ENCODE measurements around the gene NFIA.
"Not testable (repeated sequence)": the region's sequence is repeated elsewhere in the genome, so short reads cannot be mapped to it uniquely, and the experiment has no call there.

NFIA gene

DNA sequence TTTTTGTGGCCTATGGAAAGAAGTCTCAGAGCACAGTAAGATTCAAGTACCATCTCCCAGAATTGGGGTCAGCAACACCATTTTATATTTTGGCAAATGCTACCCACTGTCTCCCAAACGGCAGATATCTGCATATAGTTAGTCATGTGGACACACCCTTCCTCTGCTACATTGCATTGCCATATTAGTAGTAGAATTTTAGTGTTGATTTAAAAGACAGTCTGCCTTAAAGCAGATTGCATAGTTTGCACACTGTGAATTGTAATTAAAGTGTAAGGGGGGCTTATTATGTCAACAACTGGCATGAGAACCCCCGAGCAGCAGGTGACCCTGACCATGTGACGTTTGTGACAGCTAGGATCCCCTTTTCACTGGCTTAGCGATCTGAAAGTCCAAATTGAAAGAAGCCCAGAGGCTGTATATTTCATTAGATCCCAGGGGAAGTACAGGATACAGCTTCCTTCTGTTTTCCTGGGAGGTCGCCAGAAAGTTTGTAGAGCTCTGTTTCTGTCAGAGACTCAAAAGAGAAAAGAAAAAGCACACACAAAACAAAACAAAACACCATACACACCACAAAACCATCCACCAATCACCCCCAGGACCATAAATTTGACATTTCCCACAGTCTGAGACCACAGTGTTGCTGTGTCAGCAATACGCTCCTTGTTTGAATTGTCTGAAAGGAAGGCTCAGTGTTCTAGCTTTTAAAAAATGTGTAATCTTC lies 172.4 kb downstream of the NFIA start:
- no peak for DNase-seq

DNA sequence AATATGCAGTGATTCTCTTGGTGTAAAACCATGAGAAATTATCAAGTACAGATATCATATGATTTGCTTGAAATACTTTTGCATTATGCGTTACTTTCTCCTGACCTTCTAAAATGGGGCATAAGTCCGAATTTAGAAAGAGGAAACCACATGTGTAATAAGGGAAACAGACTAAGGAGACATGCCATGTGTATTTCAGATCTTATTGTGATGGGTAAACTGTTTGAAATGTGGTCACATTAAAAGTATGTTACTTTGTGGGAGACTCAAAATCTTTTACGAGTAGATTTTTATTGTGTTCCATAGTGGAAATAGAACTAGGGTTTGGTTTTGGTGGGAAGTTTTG lies 173.0 kb downstream of the NFIA start:
- DNase-seq: no peak

DNA sequence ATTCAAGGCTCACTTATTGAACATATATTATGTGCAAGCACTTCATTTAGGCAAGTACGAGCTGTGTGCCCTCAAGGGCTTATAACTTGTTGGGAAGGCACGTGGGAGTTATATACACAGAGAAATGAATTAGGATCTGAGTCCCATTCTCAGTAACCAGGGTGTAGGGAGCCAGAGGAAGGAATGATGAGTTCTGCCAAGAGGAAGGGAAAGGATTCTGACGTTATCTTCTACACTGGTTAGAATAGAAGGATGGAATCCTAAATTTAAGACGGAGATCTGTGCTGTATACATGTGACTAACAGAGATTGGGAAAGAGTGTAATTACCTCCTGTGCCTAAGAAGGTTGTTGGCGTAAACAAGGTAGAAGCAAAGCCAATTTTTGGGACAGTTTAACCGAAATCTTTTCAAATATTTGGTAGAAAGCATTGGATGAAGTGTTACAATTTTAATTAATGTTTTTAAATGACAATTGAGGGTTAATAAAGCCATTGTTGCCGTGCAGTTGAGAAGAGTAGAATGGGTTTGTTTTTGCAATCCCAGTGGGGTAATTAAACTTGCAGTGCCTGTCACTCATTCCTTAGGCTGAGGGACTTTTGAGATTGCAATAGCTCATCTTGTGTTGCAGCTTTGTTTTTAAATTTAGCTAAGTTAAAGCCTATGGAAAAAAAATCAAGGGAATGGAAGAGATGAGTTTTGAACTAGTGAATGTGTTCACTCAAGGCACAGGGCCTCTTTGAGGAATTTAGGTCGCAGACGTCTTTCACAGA lies 177.2 kb downstream of the NFIA start:
- no peak for DNase-seq

DNA sequence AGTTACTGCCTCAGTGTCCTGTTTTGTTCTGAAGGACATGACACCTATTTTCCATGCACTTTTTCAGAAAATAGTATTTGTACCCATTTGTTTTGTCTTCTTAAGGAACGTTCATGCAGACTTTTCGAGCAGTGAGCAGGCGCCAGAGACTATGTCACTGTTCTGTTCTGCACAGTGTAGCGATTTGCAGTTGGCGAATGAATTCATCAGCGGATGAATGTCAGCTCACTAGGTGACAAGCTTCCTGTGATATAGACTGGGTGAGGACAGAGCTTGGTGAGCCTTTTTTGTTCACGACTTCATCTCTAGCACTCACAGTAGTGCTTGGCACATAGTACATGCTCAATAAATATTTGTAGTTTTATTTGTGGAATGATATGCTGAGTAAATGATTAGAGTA lies 177.8 kb downstream of the NFIA start:
- DNase-seq: no peak

DNA sequence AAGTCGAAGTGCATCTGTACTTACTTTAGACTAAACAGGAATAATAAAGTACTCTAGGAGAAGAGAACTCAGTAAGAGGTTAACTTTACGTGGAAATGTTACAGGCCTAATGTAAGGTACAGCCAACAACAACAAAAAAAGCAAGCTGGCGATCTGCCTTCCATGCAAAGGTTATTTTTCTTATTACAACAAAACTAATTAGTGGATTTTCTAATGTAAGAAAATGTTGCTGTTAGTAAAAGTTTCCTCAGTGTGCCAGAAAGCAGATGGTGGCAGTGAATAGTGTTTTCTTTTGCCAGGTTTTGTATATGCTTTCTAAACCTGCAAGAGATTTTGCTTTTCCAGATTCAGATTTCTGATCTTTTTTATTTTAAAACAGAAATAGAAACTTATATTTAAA lies 179.2 kb downstream of the NFIA start:
- DNase-seq: no peak

DNA sequence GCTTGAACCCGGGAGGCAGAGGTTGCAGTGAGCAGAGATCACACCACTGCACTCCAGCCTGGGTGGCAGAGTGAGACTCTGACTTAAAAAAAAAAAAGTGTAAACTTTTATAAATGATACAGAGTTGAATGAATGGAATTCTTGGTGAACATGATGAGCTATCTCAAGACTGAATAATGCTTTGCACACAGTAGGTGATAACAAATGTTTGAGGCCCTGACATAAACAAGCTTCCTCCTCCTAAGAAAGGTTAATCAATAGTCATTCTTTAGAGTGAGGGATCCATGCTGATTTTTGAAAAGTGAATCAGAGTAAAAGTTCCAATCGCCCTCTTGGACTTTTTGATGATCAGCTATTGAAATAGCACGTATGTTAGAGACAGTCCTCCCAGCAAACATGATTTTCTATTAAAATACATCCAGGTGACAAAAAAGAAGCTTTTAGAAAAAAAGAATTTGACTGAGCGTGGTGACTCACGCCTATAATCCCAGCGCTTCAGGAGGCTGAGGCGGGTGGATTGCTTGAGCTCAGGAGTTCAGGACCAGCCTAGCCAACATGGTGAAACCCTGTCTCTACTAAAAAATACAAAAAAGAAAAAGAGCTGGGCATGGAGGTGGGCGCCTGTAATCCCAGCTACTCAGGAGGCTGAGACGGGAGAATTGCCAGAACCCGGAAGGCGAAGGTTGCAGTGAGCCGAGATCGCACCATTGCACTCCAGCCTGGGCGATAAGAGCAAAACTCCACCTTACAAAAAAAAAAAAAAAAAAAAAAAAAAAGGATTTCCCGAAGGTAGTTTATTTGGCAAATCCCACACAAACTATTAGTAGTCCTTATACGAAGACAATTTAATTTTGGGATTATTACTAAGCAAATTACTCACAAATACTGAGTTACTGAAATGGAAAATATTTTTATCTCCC lies 181.8 kb downstream of the NFIA start:
- DNase-seq: no peak

DNA sequence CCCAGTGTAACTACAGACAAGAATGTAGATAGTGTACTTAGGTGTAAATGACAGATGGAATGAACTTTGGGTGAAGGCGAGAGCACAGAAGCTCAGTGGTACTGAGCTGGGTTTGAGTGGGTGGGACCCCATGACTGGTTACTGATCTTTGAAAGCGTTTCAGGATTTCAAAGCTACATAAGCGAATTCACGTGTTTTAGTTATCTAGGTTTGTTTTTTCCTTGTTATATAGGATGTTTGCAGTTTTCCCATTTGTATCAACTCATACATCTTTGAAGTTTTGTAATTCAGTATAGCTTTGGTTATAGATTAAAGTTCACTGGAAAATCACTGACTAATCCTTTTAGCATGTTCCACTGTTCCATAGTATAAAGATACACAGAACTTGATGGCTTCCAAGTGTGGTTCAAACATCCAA lies 182.5 kb downstream of the NFIA start:
- no peak for DNase-seq

DNA sequence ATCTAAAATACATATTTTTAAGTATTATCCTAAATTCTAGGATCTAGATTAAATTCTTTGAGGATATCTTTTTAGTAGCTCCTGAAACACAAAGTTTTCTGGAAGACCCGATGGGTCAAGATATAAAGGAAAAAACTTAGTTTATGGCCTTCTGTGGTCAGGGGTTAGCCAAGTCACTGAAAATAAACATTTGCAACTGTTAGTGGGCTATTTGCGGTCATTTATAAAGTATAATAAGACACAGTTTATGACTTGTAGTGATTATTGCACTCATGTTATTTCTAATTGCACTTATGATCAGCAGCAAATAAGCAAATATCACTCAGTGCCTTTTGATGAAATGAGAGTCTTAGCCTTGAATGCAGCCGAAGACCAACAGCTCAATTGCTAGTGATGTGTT lies 183.3 kb downstream of the NFIA start:
- no peak for DNase-seq

DNA sequence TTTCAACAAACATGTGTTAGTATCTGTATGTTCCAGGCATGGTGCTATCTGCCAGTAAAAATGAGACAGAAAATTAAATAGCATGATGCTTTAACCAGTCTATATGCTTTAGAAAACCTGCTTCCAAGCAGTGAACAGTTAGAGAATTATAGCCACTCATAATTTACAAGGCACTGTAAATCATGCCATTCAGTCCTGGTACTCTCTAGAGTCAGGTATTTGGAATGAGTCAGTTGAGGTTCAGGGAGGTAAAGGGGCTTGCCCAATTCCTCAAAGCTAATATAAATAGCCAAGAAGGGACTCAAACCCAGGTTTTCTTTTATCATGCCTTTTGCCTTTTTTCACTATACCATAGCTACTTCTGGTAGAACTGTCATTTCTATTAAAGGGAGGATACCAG lies 184.4 kb downstream of the NFIA start:
- DNase-seq: no peak

DNA sequence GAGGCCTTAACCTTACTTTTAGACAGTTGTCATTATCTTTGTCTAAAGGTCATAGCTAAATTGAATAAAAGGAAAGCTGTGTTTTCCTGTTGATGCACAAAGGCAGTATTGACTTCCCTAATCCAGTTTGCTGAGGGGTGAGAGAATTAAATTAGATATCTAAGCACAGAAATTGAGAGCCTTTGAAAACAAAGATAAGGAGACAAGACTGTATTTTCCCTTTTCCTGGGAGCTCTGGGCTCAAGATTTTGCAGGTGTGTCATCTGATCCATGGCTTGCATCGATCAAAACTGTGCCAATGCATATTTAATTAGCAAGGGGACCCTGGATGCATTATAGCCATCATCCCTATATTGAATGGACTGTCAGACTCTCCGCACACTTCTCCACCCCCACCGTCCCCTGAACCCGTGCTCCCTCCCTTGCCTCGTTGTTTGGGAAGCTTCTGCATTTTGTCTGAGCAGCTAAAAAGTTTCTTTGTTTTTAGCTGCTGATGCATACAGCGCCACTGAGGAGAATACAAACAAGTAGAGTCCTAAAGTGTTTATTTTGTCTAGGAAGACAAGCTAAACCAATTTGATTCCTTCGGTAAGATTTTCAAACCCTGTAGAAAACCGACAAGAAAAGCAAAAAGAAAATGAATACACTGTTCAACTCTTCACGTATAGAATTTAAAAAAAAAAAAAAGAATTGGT lies 186.3 kb downstream of the NFIA start:
- DNase-seq: no peak

DNA sequence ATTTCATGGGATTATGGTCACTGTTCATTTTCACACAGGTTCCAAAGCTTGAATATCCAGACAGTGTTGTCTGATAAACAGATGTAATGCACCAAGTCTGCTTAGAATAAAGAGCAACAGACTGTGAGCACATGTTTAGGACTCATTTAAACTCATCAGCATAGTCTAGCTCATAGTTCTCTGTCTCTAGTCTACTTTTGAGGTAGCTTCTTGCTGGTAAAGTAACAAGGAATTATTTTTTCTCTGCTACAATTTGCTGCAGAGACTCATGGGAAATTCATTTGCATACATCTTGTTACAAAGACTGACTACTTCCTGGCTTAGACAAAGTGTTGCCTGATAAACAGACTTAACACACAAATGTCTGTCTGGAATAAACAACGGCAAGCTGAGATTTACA lies 187.2 kb downstream of the NFIA start:
- no peak for DNase-seq

DNA sequence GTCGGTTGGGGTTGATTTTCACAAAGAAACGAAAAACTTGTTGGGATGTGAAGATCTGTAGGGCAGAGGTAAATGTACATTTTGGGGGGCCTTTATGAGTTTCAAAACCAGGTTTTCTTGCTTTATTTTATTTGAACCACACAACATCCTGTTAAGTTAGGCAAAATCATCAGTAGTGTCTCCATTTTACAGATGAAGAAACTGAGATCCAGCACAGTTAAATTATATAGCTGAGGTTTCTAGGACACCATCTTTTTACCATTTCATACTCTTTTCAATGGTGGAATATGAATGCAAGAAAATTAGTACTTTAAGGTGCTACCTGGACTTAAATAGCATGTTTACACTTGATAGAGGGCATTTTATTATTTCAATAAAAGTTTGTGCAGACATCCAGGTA lies 187.7 kb downstream of the NFIA start:
- DNase-seq: no peak

DNA sequence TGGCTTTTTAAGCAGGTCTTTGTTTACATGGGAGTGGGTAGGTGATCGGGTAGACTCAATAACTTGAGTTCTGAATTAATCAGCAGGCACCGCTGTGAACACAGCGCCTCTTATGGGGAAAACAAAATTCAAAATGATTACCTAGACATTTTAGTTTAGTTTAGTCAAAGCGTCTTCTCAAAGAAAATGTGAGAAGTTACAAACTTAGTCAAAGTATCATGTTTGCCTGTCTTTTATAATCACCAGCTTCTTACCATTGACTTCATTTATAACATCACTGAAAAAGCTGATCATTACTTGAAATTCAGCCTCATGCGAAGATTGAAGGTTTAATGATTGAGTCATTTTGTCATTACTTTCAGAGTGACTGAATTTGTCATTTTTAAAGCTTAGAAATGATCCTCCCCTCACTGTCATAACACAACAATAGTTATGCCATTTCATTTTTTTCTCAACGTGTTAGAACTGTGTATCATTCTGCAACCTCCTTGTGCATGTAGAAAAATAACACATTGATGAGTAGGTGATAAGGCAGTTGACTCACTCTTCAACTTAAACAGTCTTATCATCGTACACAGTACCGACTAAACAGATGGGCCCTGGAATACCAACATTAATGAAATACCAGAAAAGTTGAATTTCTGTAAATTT lies 188.5 kb downstream of the NFIA start:
- DNase-seq: no peak

DNA sequence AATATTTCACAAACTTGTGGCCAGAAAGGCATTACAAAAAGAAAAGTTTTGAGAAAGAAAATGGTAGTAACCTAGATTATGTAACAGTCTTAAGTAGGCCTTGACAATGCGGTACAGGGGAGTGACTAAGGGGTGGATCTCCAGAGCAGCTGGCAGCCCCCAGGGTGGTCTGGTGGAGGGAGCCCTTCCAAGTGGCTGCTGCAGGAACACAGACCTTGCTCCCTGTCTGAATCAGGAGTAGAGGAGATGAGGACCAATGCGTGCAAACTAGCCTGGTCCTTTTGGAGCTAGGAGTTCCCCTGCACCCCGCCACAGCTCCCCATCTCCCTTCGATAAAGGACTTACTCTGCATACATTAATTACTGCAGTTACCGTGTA lies 189.0 kb downstream of the NFIA start:
- DNase-seq: no peak

DNA sequence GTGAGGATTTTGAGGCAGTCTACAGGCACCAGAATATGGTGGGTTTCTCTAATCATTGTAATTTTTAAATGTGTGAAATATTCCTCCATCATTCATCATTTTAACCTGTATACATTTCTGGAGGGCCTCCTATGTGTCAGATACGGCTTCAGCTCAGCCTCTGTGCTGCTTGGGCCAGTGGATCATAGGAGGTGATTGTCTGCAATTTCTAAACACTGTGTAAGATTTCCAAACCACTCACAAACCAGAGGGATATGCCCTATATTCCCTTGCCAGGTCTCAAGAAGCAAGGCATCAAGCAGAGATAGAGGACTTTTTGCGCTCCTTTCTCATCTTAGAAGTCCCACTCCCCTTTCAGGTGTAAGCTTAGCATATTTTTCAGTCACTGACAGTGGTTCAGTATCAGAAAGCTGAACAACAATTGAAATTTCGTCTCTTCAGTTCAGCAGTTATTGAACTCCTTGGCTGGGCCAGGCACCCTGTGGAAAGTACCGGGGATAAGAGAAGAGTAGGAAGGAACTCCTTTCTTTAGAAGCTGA lies 190.9 kb downstream of the NFIA start:
- DNase-seq: no peak

DNA sequence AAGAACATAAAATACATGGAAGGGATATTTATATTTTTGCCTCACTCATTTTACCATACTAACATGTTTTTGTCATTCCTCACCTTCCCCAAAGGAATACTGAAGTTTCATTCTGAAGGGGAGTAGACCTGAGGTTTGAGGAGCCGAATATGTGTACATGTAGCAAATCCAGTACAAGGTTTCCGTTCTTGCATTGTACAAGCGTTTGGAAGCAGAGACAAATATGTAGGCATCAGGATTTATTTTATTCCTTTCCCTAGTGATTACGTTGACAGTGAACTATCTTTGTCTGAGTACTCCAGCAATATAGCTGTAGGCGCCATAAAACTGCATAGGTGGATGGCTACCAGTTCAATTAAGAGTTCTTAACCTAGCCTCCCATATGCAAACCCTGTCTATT lies 191.5 kb downstream of the NFIA start:
- DNase-seq: no peak

DNA sequence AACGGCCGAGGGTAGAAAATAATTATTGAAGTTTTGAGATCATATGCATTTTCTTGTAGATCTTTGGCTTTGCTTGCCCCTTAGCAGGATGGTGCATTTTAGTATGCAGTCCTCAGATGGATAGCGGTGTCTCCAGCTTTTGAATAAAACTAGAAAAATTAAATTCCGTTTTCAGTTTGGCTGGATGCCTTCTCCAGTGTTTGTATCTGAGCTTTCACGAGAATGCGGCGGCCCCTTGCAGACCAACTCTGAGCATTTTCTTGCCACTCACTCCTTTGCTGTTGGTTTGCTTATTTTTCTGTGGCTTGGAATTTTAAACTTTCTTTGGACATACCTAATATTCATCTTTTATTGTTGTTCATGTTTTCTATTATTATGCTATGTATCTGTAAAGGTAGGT lies 192.6 kb downstream of the NFIA start:
- DNase-seq: no peak

DNA sequence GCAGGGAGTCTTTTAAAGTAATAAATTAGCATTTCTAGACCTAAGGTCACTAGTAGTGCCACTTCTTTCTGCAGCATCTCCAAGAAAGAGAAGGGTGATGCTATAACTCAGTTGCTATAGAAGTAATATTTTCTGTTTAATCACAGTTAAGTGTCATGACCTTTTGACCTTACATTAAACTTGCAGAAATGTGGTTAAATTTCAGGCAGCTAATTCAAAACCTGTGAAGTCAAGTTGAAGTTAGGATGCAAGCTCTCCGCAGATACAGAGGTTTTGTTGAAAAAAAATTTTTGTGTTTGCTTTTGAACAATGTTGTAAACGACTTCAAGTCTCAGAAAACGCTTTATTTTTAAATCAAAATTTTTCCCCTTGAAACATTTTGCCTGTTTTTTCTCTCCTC lies 193.9 kb downstream of the NFIA start:
- no peak for DNase-seq

DNA sequence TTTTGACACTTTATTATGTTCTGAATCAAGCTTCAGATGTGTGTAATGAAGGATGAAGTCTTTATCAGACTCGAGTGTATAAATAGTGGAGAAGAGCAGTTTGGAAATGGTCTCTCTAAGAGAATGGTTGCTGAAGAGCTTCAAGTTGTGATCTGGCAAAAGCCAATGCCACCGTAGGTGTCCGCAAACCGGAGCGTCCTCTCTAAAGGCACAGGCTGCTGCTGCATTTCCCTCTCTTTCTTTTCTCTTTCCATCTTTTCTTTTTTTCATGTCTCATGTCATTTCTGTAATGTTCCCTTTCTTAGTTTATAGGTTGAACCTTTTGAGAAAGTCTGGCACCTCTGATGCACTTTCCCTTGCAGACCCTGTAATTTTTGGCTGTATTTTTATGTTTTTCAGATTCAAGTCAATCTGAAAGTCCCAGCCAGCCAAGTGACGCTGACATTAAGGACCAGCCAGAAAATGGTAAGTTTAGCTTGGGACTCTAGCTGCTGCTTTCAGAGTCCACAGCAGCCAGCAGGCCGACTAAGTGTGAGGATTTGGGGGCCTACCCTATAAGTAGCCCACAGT lies 194.8 kb downstream of the NFIA start:
- no peak for DNase-seq

DNA sequence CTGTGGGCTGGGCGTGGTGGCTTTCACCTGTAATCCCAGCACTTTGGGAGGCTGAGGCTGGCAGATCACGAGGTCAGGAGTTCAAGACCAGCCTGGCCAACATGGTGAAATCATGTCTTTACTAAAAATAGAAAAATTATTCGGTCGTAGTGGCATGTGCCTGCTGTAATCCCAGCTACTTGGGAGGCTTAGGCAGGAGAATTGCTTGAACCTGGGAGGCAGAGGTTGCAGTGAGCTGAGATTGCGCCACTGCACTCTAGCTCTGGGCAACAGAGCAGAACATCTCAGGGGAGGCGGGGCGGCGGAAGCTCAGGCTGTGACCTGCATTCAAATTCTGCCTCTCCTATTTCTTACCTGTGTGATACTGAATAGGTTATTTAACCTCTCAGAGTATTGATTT lies 196.1 kb downstream of the NFIA start:
- DNase-seq: not testable (repeated sequence)

DNA sequence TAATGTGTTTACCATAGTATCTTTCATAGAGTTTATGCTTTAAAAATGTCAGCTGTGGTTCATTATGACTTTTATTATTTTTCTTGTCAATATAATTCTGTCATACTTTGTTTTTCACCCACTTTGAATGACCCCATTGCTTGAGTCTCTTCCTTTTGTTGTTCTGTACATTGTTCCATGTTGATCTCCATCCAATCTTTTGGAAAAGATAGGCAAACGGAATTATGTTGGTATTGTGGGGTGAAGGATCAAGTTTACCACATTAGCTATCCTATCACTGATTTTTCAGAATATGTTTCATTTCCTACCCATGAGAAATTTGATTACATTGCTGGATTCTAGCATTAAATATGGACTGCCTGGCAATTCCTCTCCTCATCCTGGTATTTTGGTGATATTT lies 196.6 kb downstream of the NFIA start:
- no peak for DNase-seq

DNA sequence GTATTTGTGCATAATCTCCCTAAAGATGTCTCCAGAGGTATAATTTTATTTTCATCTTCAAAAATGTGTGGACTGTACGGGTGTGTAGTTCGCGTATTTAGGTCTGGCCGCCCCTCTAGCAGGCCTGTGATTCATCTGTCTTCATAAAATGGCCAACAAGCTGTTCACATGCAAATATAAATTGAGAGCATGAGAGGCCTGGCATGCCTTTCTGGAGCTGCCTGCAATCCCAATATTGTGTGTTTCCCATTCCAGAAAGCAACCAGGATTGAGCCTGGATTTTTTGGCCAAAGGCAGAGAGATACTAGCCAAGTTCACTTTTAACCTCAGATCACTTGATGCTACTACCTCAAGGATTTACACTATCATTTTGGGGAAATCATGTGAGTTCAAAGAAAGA lies 197.2 kb downstream of the NFIA start:
- DNase-seq: no peak
